GM12878 (cell line): ENCODE data around the gene TXNDC8. TPM values are rescaled to one million over a fixed set of nuclear protein-coding genes. Genes with fewer than 3 reads are reported as not detected.

ENCODE experiments used
- ATAC-seq: fragments of 200-7000 bp; cut with Tn5 transposase; 3 replicates; pipeline ENCODE4 v1.9.1; 2020; ENCODE audit warnings: mild to moderate bottlenecking, moderate library complexity
- BruUV-seq: library from RNA; stranded (reverse); fragments of 400-500 nt; replicated peaks from 2 replicates; lab custom pipeline; 2021; lab: Mats Ljungman, UMichigan
- CTCF ChIA-PET: fragments of 300-600 bp; sonication (Branson Sonifier 250); formaldehyde crosslinking; extraction: SDS; loops from one replicate; lab custom pipeline; 2021; ENCODE audit warnings: inconsistent platforms; lab: Yijun Ruan, JAX
- POLR2A ChIA-PET: fragments of 350-600 bp; formaldehyde crosslinking; extraction: SDS; loops from one replicate; lab custom pipeline; 2021; ENCODE audit warnings: inconsistent platforms; lab: Charles Lee
- RAD21 ChIA-PET: fragments of 300-600 bp; sonication (Branson Sonifier 250); formaldehyde crosslinking; loops from one replicate; lab custom pipeline; 2023; ENCODE audit warnings: antibody characterized with exemption; ENCODE audit not compliant: unreplicated experiment; lab: Charles Lee
- SMC1A ChIA-PET: fragments of 300-600 bp; sonication (Branson Sonifier 250); formaldehyde crosslinking; loops from one replicate; lab custom pipeline; 2023; ENCODE audit not compliant: unreplicated experiment, uncharacterized antibody; lab: Charles Lee
- DNase-seq: peaks from one replicate; pipeline ENCODE4 v3.0.0-alpha.2; 2011; ENCODE audit warnings: low read depth, low spot score
- FAIRE-seq: peaks from 3 replicates; lab custom pipeline; 2011; peaks lifted over from hg19 to GRCh38; lab: Jason Lieb, UNC
- H2AFZ ChIP-seq: 2 replicates; pipeline ENCODE4 v1.6.0; 2011; ENCODE audit warnings: low read depth, low read length, control low read depth; ENCODE audit not compliant: control insufficient read depth
- H3K27ac ChIP-seq: 2 replicates; pipeline ENCODE4 v1.5.1; 2011; ENCODE audit warnings: control low read depth; ENCODE audit not compliant: control insufficient read depth, insufficient read depth
- H3K27me3 ChIP-seq, 2 experiments: replicated peaks in 1 of 2; 2 replicates each; pipeline versions ENCODE4 v1.6.0 to v1.6.1; 2011; ENCODE audit warnings: low read length in 1 of 2; ENCODE audit not compliant: control insufficient read depth in 2 of 2, insufficient read depth in 2 of 2
- H3K36me3 ChIP-seq, 2 experiments: 2 replicates each; pipeline ENCODE4 v1.5.1; 2011; ENCODE audit warnings: low read length in 1 of 2; ENCODE audit not compliant: control insufficient read depth in 2 of 2, insufficient read depth in 2 of 2
- H3K4me1 ChIP-seq: 2 replicates; pipeline ENCODE4 v1.6.1; 2011; ENCODE audit warnings: mild to moderate bottlenecking, low read length, moderate library complexity, mixed read lengths; ENCODE audit not compliant: control insufficient read depth, insufficient read depth
- H3K4me2 ChIP-seq: 2 replicates; pipeline ENCODE4 v1.6.0; 2011; ENCODE audit warnings: control low read depth; ENCODE audit not compliant: control insufficient read depth, insufficient read depth
- H3K4me3 ChIP-seq: fragments of 200-600 bp; sonication (generic); 2 replicates; pipeline ENCODE4 v1.5.1; 2016
- H3K79me2 ChIP-seq: 2 replicates; pipeline ENCODE4 v1.6.0; 2011; ENCODE audit warnings: low read length; ENCODE audit not compliant: control insufficient read depth, insufficient read depth
- H3K9ac ChIP-seq: 2 replicates; pipeline ENCODE4 v1.8.0; 2011; ENCODE audit warnings: low read length, control low read depth, mixed read lengths; ENCODE audit not compliant: control insufficient read depth, insufficient read depth
- H3K9me3 ChIP-seq: replicated peaks from 3 replicates; pipeline ENCODE4 v1.5.1; 2011; ENCODE audit warnings: mild to moderate bottlenecking, low read length; ENCODE audit not compliant: control insufficient read depth, insufficient read depth
- H4K20me1 ChIP-seq: 2 replicates; pipeline ENCODE4 v1.6.0; 2011; ENCODE audit not compliant: control insufficient read depth, insufficient read depth
- CEBPZ ChIP-seq: fragments of 150-350 bp; IDR thresholded peaks from 2 replicates; pipeline ENCODE4 v1.6.1; 2016; ENCODE audit warnings: low read depth, low read length
- CREM ChIP-seq: IDR thresholded peaks from 2 replicates; pipeline ENCODE4 v1.6.1; 2014; ENCODE audit warnings: antibody characterized with exemption, low read depth
- JUND ChIP-seq: IDR thresholded peaks from 2 replicates; pipeline ENCODE4 v1.6.1; 2012; ENCODE audit warnings: low read depth, mild to moderate bottlenecking, low read length, improper control_type of control experiment, moderate library complexity
- MTA2 ChIP-seq: fragments of 450-650 bp; IDR thresholded peaks from 2 replicates; pipeline ENCODE4 v1.6.1; 2016; ENCODE audit warnings: low read depth, mild to moderate bottlenecking, moderate library complexity
- NFYB ChIP-seq: IDR thresholded peaks from 2 replicates; pipeline ENCODE4 v1.6.1; 2011; ENCODE audit warnings: low read depth, mild to moderate bottlenecking, low read length, improper control_type of control experiment, moderate library complexity; ENCODE audit not compliant: insufficient read depth
- PAX5 ChIP-seq: IDR thresholded peaks from 2 replicates; pipeline ENCODE4 v1.6.1; 2011; ENCODE audit warnings: low read depth, low read length, borderline replicate concordance
- PAX8 ChIP-seq: fragments of 450-650 bp; IDR thresholded peaks from 2 replicates; pipeline ENCODE4 v1.6.1; 2017; ENCODE audit warnings: mild to moderate bottlenecking, moderate library complexity
- POU2F2 ChIP-seq: IDR thresholded peaks from 3 replicates; pipeline ENCODE4 v1.6.1; 2011; ENCODE audit warnings: low read depth, mild to moderate bottlenecking, low read length, borderline replicate concordance
- SREBF1 ChIP-seq: IDR thresholded peaks from 2 replicates; pipeline ENCODE4 v1.6.1; 2012; ENCODE audit warnings: mild to moderate bottlenecking, low read length
- YY1 ChIP-seq: IDR thresholded peaks from 2 replicates; pipeline ENCODE4 v1.6.1; 2011; ENCODE audit warnings: low read depth, mild to moderate bottlenecking, low read length
- ZZZ3 ChIP-seq: IDR thresholded peaks from 2 replicates; pipeline ENCODE4 v1.6.1; 2011; ENCODE audit warnings: low read depth; ENCODE audit not compliant: control insufficient read depth, insufficient read length
- WGBS: methylation state at CpG from one replicate; pipeline ENCODE4 v1.1.6; 2016; ENCODE audit warnings: low lambda C conversion rate; ENCODE audit not compliant: insufficient replicate concordance, insufficient coverage; ENCODE audit errors: missing lambda C conversion rate; 5-methylcytosine and 5-hydroxymethylcytosine counted together
- in situ Hi-C: fragments of 300-500 bp; cut with MboI; formaldehyde crosslinking; loops from 9 replicates; pipeline ENCODE4 v1.14.3; 2018; ENCODE audit warnings: mixed read lengths
- intact Hi-C: fragments of 100-400 bp; cut with micrococcal nuclease; formaldehyde crosslinking; loops from one replicate; pipeline ENCODE4 v1.14.2; 2022; ENCODE audit not compliant: unreplicated experiment
- polyA plus RNA-seq, 11 experiments: library from polyadenylated mRNA; depleted of rRNA in 4 of 11; unstranded in 6 of 11; stranded (reverse) in 5 of 11; fragments of >200 nt; fragmentation: Nextera tagmentation in 4 of 11; fragmentation: Illumina TruSeq in 1 of 11; extraction: Ambion mirVana in 4 of 11; extraction: Trizol in 1 of 11; gene quantifications; 1 replicate in 1 of 11; 2 replicates in 10 of 11; pipeline versions ENCODE4 v1.2.1 to v1.2.3, GENCODE V29; 2011 to 2016; ENCODE audit warnings: inconsistent platforms in 2 of 11, missing spikeins in 2 of 11, low read depth in 1 of 11
- total RNA-seq, 4 experiments: library from RNA; depleted of rRNA in 3 of 4; stranded (reverse); fragments of >200 nt in 3 of 4; fragmentation: Illumina TruSeq in 1 of 4; extraction: Trizol in 1 of 4; gene quantifications; 2 replicates each; pipeline versions ENCODE4 v1.2.1 to v1.2.3, GENCODE V29; 2013 to 2021
- TF ChIP-seq, protein P1 (sequence below): IDR thresholded peaks from 2 replicates; pipeline ENCODE4 v1.6.1; 2012; ENCODE audit warnings: low read depth, low read length, improper control_type of control experiment
- TF ChIP-seq, protein P2 (sequence below): fragments of 450-650 bp; IDR thresholded peaks from 2 replicates; pipeline ENCODE4 v1.6.1; 2017; ENCODE audit warnings: mild to moderate bottlenecking, low read depth, inconsistent platforms; ENCODE audit not compliant: poor library complexity, severe bottlenecking

Gene TXNDC8
- total and polyA plus RNA-seq, 10 of the 15 experiments (the other 5 are each of a cell fraction or from before 2014, with no cell fraction given): not detected

DNA sequence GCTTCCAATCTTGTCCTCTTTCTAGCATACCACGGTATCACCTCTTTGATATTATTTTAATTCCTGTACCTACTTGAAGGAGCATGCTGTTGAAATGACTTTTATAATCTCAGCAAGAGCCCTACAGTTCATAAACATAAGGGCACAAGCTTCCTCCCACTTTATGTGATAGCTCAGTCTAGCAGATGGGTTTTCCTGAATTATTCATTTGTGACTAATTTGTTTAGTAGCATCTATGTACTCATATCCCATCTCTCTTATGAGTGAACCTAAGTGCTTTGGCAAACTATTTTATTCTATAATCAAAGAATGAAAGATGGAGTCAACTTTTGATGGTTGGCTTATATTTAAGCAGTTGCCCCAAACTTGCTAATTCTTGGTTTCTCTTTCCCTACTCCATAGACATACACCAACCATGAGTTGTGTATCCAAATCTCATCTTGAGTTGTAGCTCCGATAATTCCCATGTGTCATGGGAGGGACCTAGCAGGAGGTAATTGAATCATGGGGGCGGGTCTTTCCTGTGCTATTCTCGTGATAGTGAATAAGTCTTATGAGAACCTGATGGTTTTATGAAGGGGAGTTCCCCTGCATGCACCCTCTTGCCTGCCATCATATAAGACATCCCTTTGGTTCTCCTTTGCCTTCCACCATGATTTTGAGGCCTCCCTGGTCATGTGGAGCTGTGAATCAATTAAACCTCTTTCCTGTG lies 17.7 kb downstream of the TXNDC8 start (continued):
- TF ChIP-seq NFYB: no peak

DNA sequence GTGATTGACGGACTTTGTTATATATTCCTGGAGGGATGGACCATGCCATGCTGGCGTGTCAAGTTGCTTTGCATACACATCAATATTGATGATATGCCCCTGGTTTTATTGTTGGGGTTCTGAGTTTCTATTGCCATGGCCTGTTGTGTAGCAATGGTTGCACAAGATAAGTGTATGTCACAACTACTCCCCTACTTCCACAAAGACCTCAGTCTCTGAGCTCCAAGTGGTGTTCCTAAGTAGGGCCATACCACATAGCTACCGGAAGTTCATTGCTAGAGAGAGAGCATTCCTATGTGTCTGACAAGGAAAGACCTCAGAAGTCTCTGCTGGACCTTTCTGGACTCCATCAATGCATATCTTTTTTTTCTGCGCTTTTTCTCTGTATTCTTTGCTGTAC lies 19.8 kb downstream of the TXNDC8 start:
- Histone ChIP-seq H2AFZ (no peak overlapping the region), H3K4me2 (no peak overlapping the region), H3K79me2 (no peaks in the 10 kb centered on the region), H3K9ac (no peak overlapping the region), H3K4me3 (no peak overlapping the region), H3K27me3 (no peaks in the 10 kb centered on the region), H3K4me1 (peaks cover 7% of the 10 kb centered on the region), H4K20me1 (no peaks in the 10 kb centered on the region), H3K9me3 (no peaks in the 10 kb centered on the region), H3K27ac (no peak overlapping the region), H3K36me3 (no peaks in the 10 kb centered on the region)
- no peak for FAIRE-seq
- ChIA-PET SMC1A (interaction anchor here (1.1 kb wide), 1 partner anchor 16 kb away, joined by 3 read pairs; no protein-coding TSS in a partner anchor), RAD21 (no interaction called here), CTCF (no interaction called here), POLR2A (no interaction called here)
- BruUV-seq: no TSS peak
- in situ Hi-C loops (no loop called here), intact Hi-C loops (no loop called here)
- TF ChIP-seq, protein P1, sequence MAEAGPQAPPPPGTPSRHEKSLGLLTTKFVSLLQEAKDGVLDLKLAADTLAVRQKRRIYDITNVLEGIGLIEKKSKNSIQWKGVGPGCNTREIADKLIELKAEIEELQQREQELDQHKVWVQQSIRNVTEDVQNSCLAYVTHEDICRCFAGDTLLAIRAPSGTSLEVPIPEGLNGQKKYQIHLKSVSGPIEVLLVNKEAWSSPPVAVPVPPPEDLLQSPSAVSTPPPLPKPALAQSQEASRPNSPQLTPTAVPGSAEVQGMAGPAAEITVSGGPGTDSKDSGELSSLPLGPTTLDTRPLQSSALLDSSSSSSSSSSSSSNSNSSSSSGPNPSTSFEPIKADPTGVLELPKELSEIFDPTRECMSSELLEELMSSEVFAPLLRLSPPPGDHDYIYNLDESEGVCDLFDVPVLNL: no peak
- TF ChIP-seq PAX5: no peak
- no peak for TF ChIP-seq SREBF1
- TF ChIP-seq, protein P2, sequence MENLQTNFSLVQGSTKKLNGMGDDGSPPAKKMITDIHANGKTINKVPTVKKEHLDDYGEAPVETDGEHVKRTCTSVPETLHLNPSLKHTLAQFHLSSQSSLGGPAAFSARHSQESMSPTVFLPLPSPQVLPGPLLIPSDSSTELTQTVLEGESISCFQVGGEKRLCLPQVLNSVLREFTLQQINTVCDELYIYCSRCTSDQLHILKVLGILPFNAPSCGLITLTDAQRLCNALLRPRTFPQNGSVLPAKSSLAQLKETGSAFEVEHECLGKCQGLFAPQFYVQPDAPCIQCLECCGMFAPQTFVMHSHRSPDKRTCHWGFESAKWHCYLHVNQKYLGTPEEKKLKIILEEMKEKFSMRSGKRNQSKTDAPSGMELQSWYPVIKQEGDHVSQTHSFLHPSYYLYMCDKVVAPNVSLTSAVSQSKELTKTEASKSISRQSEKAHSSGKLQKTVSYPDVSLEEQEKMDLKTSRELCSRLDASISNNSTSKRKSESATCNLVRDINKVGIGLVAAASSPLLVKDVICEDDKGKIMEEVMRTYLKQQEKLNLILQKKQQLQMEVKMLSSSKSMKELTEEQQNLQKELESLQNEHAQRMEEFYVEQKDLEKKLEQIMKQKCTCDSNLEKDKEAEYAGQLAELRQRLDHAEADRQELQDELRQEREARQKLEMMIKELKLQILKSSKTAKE: no peak
- no peak for TF ChIP-seq CEBPZ
- TF ChIP-seq ZZZ3: no peak
- no peak for TF ChIP-seq JUND
- TF ChIP-seq POU2F2: no peak
- no peak for TF ChIP-seq PAX8
- no peak for TF ChIP-seq YY1
- TF ChIP-seq CREM: no peak
- TF ChIP-seq MTA2: no peak
- ATAC-seq: no peak
- WGBS: 93% methylated on average over 4 of the region's 4 CpGs
- DNase-seq: no peak
